AG04450 (cell line): Measurements from ENCODE around the gene USPL1. TPM values are rescaled to one million over a fixed set of nuclear protein-coding genes. Genes with fewer than 3 reads are reported as not detected.

Source experiments
- CTCF ChIA-PET: fragments of 300-600, 350-600 bp; formaldehyde crosslinking; extraction: SDS; loops from one replicate; lab custom pipeline; 2022; ENCODE audit warnings: antibody characterized with exemption, inconsistent platforms; lab: Charles Lee
- POLR2A ChIA-PET: fragments of 350-600 bp; formaldehyde crosslinking; extraction: SDS; loops from one replicate; lab custom pipeline; 2021; ENCODE audit warnings: antibody characterized with exemption, inconsistent platforms; lab: Yijun Ruan, JAX
- DNase-seq: peaks from one replicate; pipeline ENCODE4 v3.0.0-alpha.2; 2011; ENCODE audit warnings: low read depth, low spot score
- H3K27ac ChIP-seq: one replicate; pipeline ENCODE4 v1.5.1; 2012; ENCODE audit warnings: low read depth, low read length, control low read depth
- H3K27me3 ChIP-seq: one replicate; pipeline ENCODE4 v1.6.0; 2012; ENCODE audit warnings: low read length; ENCODE audit not compliant: control insufficient read depth, insufficient read depth
- H3K4me3 ChIP-seq: 2 replicates; pipeline ENCODE4 v1.5.1; 2011; ENCODE audit warnings: mild to moderate bottlenecking, low read depth, low read length, control low read depth
- H3K9me3 ChIP-seq: 2 replicates; pipeline ENCODE4 v1.5.1; 2012; ENCODE audit warnings: low read length; ENCODE audit not compliant: control insufficient read depth, insufficient read depth
- polyA plus RNA-seq: library from polyadenylated mRNA; depleted of rRNA; stranded (reverse); fragments of >200 nt; gene quantifications from 2 replicates; pipeline ENCODE4 v1.2.3, GENCODE V29; 2011
- TF ChIP-seq, protein P1 (sequence below): IDR thresholded peaks from 2 replicates; pipeline ENCODE4 v1.5.1; 2011; ENCODE audit warnings: low read depth, low read length, control low read depth, inconsistent platforms

The USPL1 gene
- polyA plus RNA-seq, 1 experiment: 24.1 TPM

- H3K27ac ChIP-seq: no peak overlapping the region
- ChIA-PET POLR2A (no interaction called here), CTCF (no interaction called here)
- TF ChIP-seq, protein P1, sequence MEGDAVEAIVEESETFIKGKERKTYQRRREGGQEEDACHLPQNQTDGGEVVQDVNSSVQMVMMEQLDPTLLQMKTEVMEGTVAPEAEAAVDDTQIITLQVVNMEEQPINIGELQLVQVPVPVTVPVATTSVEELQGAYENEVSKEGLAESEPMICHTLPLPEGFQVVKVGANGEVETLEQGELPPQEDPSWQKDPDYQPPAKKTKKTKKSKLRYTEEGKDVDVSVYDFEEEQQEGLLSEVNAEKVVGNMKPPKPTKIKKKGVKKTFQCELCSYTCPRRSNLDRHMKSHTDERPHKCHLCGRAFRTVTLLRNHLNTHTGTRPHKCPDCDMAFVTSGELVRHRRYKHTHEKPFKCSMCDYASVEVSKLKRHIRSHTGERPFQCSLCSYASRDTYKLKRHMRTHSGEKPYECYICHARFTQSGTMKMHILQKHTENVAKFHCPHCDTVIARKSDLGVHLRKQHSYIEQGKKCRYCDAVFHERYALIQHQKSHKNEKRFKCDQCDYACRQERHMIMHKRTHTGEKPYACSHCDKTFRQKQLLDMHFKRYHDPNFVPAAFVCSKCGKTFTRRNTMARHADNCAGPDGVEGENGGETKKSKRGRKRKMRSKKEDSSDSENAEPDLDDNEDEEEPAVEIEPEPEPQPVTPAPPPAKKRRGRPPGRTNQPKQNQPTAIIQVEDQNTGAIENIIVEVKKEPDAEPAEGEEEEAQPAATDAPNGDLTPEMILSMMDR: no peak
- H3K9me3 ChIP-seq: no peaks in the 10 kb centered on the region
- H3K4me3 ChIP-seq: no peak overlapping the region
- DNase-seq: no peak
- H3K27me3 ChIP-seq: no peaks in the 10 kb centered on the region
Observed at GRCh38 chr13:30576528-30576927, 41.2 kb upstream of the USPL1 start.

GRCh38 chr13:30577401-30577852 is 40.3 kb upstream of the USPL1 start:
- H3K4me3 ChIP-seq: no peak overlapping the region
- DNase-seq: peak; percentile 59
- H3K27me3 ChIP-seq: no peaks in the 10 kb centered on the region
- TF ChIP-seq, protein P1: no peak
- H3K27ac ChIP-seq: no peak overlapping the region
- ChIA-PET POLR2A (interaction anchor here (0.7 to 1.2 kb wide), 3 partner anchors 8 to 227 kb away, joined by 4 to 12 read pairs (median 5); no protein-coding TSS in a partner anchor), CTCF (interaction anchor here (1.0 kb wide), 1 partner anchor 445 kb away, joined by 3 read pairs; no protein-coding TSS in a partner anchor)
- H3K9me3 ChIP-seq: no peaks in the 10 kb centered on the region

DNA sequence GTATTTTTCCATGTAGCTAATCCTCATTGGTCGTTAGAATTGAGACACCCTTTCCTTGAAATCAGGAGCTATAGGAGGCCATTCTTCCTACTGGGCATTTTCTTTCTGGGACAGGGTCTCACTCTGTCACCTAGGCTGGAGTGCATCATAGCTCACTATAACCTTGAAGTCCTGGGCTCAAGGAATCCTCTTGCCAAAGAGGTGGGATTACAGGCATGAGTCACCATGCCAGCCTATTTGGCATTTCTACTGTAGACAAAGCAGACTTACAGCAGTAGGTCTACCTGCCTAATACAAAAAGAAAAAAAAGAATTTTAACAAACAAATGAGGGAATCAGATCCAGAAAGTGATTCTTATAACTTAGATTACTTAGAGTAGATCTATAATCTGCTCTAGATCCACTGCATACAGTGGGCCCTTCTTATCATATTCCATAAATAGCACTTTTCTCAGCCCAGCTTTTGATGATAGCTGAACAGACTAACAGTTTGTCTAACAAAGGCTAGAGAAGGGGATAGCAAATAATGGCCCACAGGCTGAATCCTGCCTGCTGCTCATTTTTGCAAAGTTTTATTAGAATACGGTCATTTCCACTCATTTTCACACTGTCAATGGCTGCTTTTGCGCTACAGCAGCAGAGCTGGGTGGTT is 36.7 kb upstream of the USPL1 start:
- Histone ChIP-seq H3K27ac (no peak overlapping the region), H3K27me3 (no peaks in the 10 kb centered on the region), H3K9me3 (no peaks in the 10 kb centered on the region), H3K4me3 (no peak overlapping the region)
- TF ChIP-seq, protein P1: no peak
- DNase-seq: no peak
- ChIA-PET CTCF (interaction anchor here (2.4 kb wide), 1 partner anchor 449 kb away, joined by 15 read pairs; no protein-coding TSS in a partner anchor), POLR2A (no interaction called here)

DNA sequence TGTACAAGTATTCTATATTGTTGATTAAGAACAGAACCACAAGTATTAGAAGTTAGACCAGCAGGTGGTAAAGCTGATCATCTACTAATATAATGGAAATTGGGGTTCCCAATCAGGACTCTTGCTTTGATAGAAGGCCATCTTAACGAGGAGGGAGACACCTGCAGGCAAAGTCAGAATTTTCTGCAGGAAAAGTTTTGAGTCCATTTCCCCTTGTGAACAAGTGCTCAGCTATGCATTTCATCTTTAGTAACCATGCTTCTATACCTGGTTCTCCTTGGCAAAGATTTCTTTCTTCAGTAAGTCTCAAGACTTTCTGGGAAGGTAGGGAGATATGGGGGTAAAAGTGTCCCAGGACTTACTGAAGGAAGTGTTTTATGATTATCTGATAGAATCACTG is 36.1 kb upstream of the USPL1 start:
- DNase-seq: no peak
- Histone ChIP-seq H3K4me3 (no peak overlapping the region), H3K27me3 (no peaks in the 10 kb centered on the region), H3K9me3 (no peaks in the 10 kb centered on the region), H3K27ac (no peak overlapping the region)
- POLR2A ChIA-PET: no interaction called here
- CTCF ChIA-PET: interaction anchor here (2.4 kb wide), 1 partner anchor 449 kb away, joined by 15 read pairs; no protein-coding TSS in a partner anchor
- TF ChIP-seq, protein P1: peak; percentile 29

DNA sequence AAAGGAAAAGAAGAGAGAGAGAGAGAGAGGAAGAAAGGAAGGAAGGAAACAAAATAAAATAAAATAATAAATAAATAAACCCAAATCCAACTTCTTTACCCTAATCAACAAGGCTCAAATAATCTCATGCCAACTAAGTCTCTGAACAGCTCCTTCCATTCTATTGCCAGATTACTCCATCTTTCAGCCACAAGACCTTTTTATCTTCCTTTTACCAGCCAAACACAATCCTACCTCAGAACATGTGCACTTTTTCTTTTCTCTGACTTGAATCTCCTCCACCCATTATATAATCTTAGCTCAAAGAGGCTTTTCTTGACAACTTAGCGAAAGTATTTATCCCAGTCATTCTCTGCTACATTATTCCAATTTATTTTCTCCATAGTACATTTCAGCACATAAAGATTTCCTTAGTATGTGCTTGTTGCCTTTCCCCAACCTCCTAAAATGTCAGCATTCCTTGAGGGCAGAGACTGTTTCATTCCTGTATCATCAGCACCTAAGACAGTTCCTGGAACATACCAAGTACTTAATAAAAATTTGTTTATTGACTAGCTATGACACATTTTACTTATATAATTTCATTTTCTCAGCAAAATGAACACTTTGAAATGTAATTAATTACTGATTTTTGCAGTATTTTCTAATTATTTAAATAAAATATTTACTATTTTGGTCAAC is 33.5 kb upstream of the USPL1 start:
- Histone ChIP-seq H3K27me3 (no peaks in the 10 kb centered on the region), H3K27ac (no peak overlapping the region), H3K9me3 (no peaks in the 10 kb centered on the region), H3K4me3 (no peak overlapping the region)
- no peak for DNase-seq
- POLR2A ChIA-PET: no interaction called here
- CTCF ChIA-PET: interaction anchor here (1.0 kb wide), 1 partner anchor 451 kb away, joined by 3 read pairs; no protein-coding TSS in a partner anchor
- TF ChIP-seq, protein P1: no peak
